CD8-positive, alpha-beta memory T cell (primary cell): ENCODE data around the gene MTERF2. TPM values are rescaled to one million over a fixed set of nuclear protein-coding genes. Genes with fewer than 3 reads are reported as not detected.
A peak's percentile ranks its signal among the peaks of the same experiment; 100 is the strongest.
"Not testable (repeated sequence)": the region's sequence is repeated elsewhere in the genome, so short reads cannot be mapped to it uniquely, and the experiment has no call there.

Experiments used
- CTCF ChIA-PET: fragments of 350-600 bp; sonication (Branson Sonifier 250); formaldehyde crosslinking; loops from one replicate; lab custom pipeline; 2021; ENCODE audit warnings: antibody characterized with exemption; lab: Charles Lee
- POLR2A ChIA-PET: fragments of 350-600 bp; sonication (Branson Sonifier 250); formaldehyde crosslinking; loops from one replicate; lab custom pipeline; 2021; ENCODE audit warnings: antibody characterized with exemption; lab: Charles Lee
- DNase-seq, 5 donors: peaks; one replicate each; pipeline versions ENCODE4 v3.0.0 to v3.0.0-alpha.2; 2020 to 2022; ENCODE audit warnings: mixed read lengths in 1 of 5
- H3K27ac ChIP-seq: one replicate; pipeline ENCODE4 v1.7.0; 2013; ENCODE audit warnings: low read depth, mild to moderate bottlenecking, low read length, moderate library complexity
- H3K27me3 ChIP-seq: 2 replicates; pipeline ENCODE4 v1.7.0; 2013; ENCODE audit warnings: low read length, mild to moderate bottlenecking; ENCODE audit not compliant: insufficient read depth, poor library complexity, severe bottlenecking
- H3K36me3 ChIP-seq: 2 replicates; pipeline ENCODE4 v1.7.0; 2013; ENCODE audit warnings: mild to moderate bottlenecking, low read length, moderate library complexity; ENCODE audit not compliant: insufficient read depth
- H3K4me1 ChIP-seq: 2 replicates; pipeline ENCODE4 v1.7.0; 2013; ENCODE audit warnings: mild to moderate bottlenecking, low read length, moderate library complexity; ENCODE audit not compliant: insufficient read depth
- H3K4me3 ChIP-seq: 2 replicates; pipeline ENCODE4 v1.7.0; 2013; ENCODE audit warnings: mild to moderate bottlenecking, low read length
- H3K9me3 ChIP-seq: 2 replicates; pipeline ENCODE4 v1.7.0; 2013; ENCODE audit warnings: mild to moderate bottlenecking, low read length
- H3K27ac Mint-ChIP-seq, 8 donors: one replicate each; pipeline ENCODE4 v1.8.0; 2020 to 2021; ENCODE audit warnings: mixed read lengths in 8 of 8, mild to moderate bottlenecking in 6 of 8, inconsistent platforms in 3 of 8, moderate library complexity in 3 of 8
- H3K27me3 Mint-ChIP-seq, 2 donors: one replicate each; pipeline ENCODE4 v1.8.0; 2020 to 2021; ENCODE audit warnings: mixed read lengths in 2 of 2, mild to moderate bottlenecking in 1 of 2, moderate library complexity in 1 of 2
- H3K36me3 Mint-ChIP-seq, 3 donors: one replicate each; pipeline ENCODE4 v1.8.0; 2020 to 2021; ENCODE audit warnings: mixed read lengths in 3 of 3, inconsistent platforms in 1 of 3, mild to moderate bottlenecking in 1 of 3
- H3K4me1 Mint-ChIP-seq, 3 donors: one replicate each; pipeline ENCODE4 v1.8.0; 2020 to 2021; ENCODE audit warnings: mixed read lengths in 3 of 3, inconsistent platforms in 1 of 3, mild to moderate bottlenecking in 1 of 3
- H3K4me3 Mint-ChIP-seq, 7 donors: one replicate each; pipeline ENCODE4 v1.8.0; 2020 to 2021; ENCODE audit warnings: mixed read lengths in 7 of 7, mild to moderate bottlenecking in 6 of 7, moderate library complexity in 4 of 7, inconsistent platforms in 2 of 7
- H3K9me3 Mint-ChIP-seq, 5 donors: one replicate each; pipeline ENCODE4 v1.8.0; 2020 to 2022; ENCODE audit warnings: mixed read lengths in 5 of 5, mild to moderate bottlenecking in 3 of 5, moderate library complexity in 2 of 5, inconsistent platforms in 1 of 5
- polyA plus RNA-seq: library from polyadenylated mRNA; unstranded; fragments of 300-500 nt; fragmentation: Illumina TruSeq; gene quantifications from one replicate; pipeline ENCODE4 v1.2.3, GENCODE V29; 2021
- total RNA-seq, 2 experiments: library from RNA; stranded (reverse); gene quantifications; one replicate each; pipeline ENCODE4 v1.2.3, GENCODE V29; 2021

Gene MTERF2
- total and polyA plus RNA-seq, 3 experiments from 2014 or later = 4.6 to 6.4 (median 4.9) TPM

DNA sequence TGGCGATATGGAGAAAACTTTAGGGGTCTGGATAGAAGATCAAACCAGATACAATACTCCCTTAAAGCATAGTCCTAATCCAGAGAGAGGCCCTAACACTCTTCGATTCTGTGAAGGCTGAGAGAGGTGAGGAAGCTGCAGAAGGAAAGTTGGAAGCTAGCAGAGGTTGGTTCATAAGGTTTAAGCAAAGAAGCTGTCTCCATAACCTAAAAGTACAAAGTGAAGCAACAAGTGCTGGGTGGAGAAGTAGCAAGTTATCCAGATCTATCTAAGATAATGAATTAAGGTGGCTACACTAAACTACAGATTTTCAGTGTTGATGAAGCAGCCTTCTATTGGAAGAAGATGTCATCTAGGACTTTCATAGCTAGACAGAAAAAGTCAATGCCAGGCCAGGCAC lies 24.6 kb upstream of the MTERF2 start:
- Histone ChIP-seq H3K4me3 (no peak overlapping the region), H3K4me1 (no peaks in the 10 kb centered on the region), H3K9me3 (no peaks in the 10 kb centered on the region), H3K27me3 (no peaks in the 10 kb centered on the region), H3K27ac (no peak overlapping the region), H3K36me3 (no peaks in the 10 kb centered on the region)
- Mint-ChIP-seq H3K27me3 (no peaks in the 10 kb centered on the region), H3K4me1 (peaks cover 0 to 4% (median 2%) of the 10 kb centered on the region in 3 donors), H3K36me3 (peaks cover 2 to 19% (median 8%) of the 10 kb centered on the region in 3 donors), H3K4me3 (no peak overlapping the region), H3K27ac (no peak overlapping the region), H3K9me3 (no peaks in the 10 kb centered on the region)
- DNase-seq = no peak
- ChIA-PET POLR2A (no interaction called here), CTCF (interaction anchor here (0.9 kb wide), 1 partner anchor 41 kb away, joined by 3 read pairs; no protein-coding TSS in a partner anchor)

- no peaks in the 10 kb centered on the region for H3K27me3 Mint-ChIP-seq
- H3K9me3 Mint-ChIP-seq = no peaks in the 10 kb centered on the region
- no peaks in the 10 kb centered on the region for H3K9me3 ChIP-seq
- ChIA-PET CTCF (interaction anchor here (1.1 to 1.2 kb wide), 2 partner anchors 13 to 19 kb away, joined by 3 read pairs; no protein-coding TSS in a partner anchor), POLR2A (no interaction called here)
- H3K4me1 Mint-ChIP-seq = no peaks in the 10 kb centered on the region
- H3K27me3 ChIP-seq = no peaks in the 10 kb centered on the region
- no peak overlapping the region for H3K4me3 ChIP-seq
- H3K36me3 ChIP-seq = no peaks in the 10 kb centered on the region
- DNase-seq = no peak
- H3K36me3 Mint-ChIP-seq = peaks cover 0 to 19% (median 11%) of the 10 kb centered on the region in 3 donors
- H3K4me1 ChIP-seq = no peaks in the 10 kb centered on the region
- no peak overlapping the region for H3K27ac Mint-ChIP-seq
- no peak overlapping the region for H3K27ac ChIP-seq
- H3K4me3 Mint-ChIP-seq = no peak overlapping the region
Observed at GRCh38 chr12:107007411-107007810, 20.5 kb upstream of the MTERF2 start.

- not testable (repeated sequence) for H3K4me1 Mint-ChIP-seq
Observed at GRCh38 chr12:107002665-107003064, 15.7 kb upstream of the MTERF2 start.

GRCh38 chr12:106999446-106999845 lies 12.5 kb upstream of the MTERF2 start:
- Mint-ChIP-seq H3K9me3 (peaks cover 0 to 3% (median 0%) of the 10 kb centered on the region in 5 donors), H3K4me1 (no peaks in the 10 kb centered on the region), H3K36me3 (peaks cover 19 to 68% (median 26%) of the 10 kb centered on the region in 3 donors), H3K4me3 (no peak overlapping the region), H3K27ac (no peak overlapping the region), H3K27me3 (no peaks in the 10 kb centered on the region)
- Histone ChIP-seq H3K4me1 (no peaks in the 10 kb centered on the region), H3K9me3 (no peaks in the 10 kb centered on the region), H3K27ac (no peak overlapping the region), H3K27me3 (no peaks in the 10 kb centered on the region), H3K4me3 (no peak overlapping the region), H3K36me3 (peaks cover 10% of the 10 kb centered on the region)
- POLR2A ChIA-PET = interaction anchor here (0.7 kb wide), 1 partner anchor 293 kb away, joined by 3 read pairs; no protein-coding TSS in a partner anchor
- DNase-seq = no peak
- CTCF ChIA-PET = no interaction called here

More at GRCh38 chr12:107002665-107003064, 15.7 kb upstream of the MTERF2 start:
- H3K27me3 Mint-ChIP-seq, CTCF ChIA-PET, POLR2A ChIA-PET, H3K36me3 ChIP-seq, H3K4me3 Mint-ChIP-seq, H3K27ac ChIP-seq, H3K9me3 Mint-ChIP-seq, H3K27me3 ChIP-seq, H3K4me3 ChIP-seq, H3K9me3 ChIP-seq, DNase-seq, H3K4me1 ChIP-seq: not testable (repeated sequence)
- peaks cover 5 to 44% (median 16%) of the 10 kb centered on the region in 3 donors for H3K36me3 Mint-ChIP-seq
- H3K27ac Mint-ChIP-seq = peak overlapping the region in 1 of 8 donors; percentile 50

GRCh38 chr12:106997916-106998315 lies 11.0 kb upstream of the MTERF2 start:
- Mint-ChIP-seq H3K27me3 (no peaks in the 10 kb centered on the region), H3K4me3 (no peak overlapping the region), H3K4me1 (no peaks in the 10 kb centered on the region), H3K36me3 (peaks cover 19 to 69% (median 25%) of the 10 kb centered on the region in 3 donors), H3K9me3 (peaks cover 0 to 3% (median 0%) of the 10 kb centered on the region in 5 donors), H3K27ac (no peak overlapping the region)
- peaks cover 10% of the 10 kb centered on the region for H3K36me3 ChIP-seq
- no peaks in the 10 kb centered on the region for H3K27me3 ChIP-seq
- no peaks in the 10 kb centered on the region for H3K9me3 ChIP-seq
- H3K4me1 ChIP-seq = no peaks in the 10 kb centered on the region
- POLR2A ChIA-PET = interaction anchor here (1.0 kb wide), 1 partner anchor 96 kb away, joined by 3 read pairs; no protein-coding TSS in a partner anchor
- DNase-seq = no peak
- CTCF ChIA-PET = interaction anchor here (1.4 kb wide), 1 partner anchor 17 kb away, joined by 4 read pairs; no protein-coding TSS in a partner anchor
- H3K4me3 ChIP-seq = no peak overlapping the region
- no peak overlapping the region for H3K27ac ChIP-seq

- H3K4me3 Mint-ChIP-seq, H3K27me3 Mint-ChIP-seq, POLR2A ChIA-PET, H3K9me3 Mint-ChIP-seq, H3K4me1 Mint-ChIP-seq, H3K27me3 ChIP-seq, CTCF ChIA-PET, H3K9me3 ChIP-seq, H3K4me3 ChIP-seq, DNase-seq, H3K4me1 ChIP-seq, H3K27ac ChIP-seq: not testable (repeated sequence)
- H3K36me3 Mint-ChIP-seq = peaks cover 15 to 58% (median 21%) of the 10 kb centered on the region in 3 donors
- H3K27ac Mint-ChIP-seq = peak overlapping the region in 1 of 8 donors; percentile 45
- H3K36me3 ChIP-seq = peaks cover 10% of the 10 kb centered on the region
Observed at GRCh38 chr12:106996102-106996501, 9.2 kb upstream of the MTERF2 start.

DNA sequence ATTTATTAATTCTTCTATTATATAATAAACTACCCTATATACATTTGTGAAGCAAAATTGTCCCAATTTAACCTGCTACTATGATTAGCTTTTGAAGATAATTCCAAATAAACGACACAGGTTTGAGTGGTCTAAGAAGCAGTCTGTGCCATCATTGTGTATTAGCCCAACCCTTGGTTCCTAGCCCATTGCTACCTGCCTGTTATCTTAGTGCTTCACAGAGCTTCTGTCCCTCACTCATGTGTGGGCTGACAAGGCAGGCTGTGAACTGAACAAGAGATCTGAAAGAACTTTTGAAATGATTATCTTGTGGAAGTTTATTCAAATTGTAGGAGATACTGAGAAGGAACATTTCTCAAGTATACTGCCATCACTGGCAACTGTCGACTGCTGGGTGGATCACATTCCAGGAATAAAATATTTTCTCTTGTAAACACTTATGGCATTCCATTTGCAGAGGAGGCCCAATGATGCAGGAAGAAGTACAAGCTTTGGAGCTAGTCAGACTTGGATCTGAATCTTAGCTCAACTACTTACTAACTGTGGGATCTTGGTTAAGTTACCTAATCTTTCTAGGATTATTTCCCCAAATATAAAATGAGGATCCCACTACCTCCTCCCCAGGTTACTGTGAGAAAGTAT lies 7.8 kb upstream of the MTERF2 start:
- Mint-ChIP-seq H3K4me3 (no peak overlapping the region), H3K4me1 (no peaks in the 10 kb centered on the region), H3K36me3 (peaks cover 15 to 44% (median 16%) of the 10 kb centered on the region in 3 donors), H3K27ac (peak overlapping the region in 1 of 8 donors; percentile 10), H3K27me3 (no peaks in the 10 kb centered on the region), H3K9me3 (peaks cover 0 to 3% (median 0%) of the 10 kb centered on the region in 5 donors)
- Histone ChIP-seq H3K36me3 (peaks cover 10% of the 10 kb centered on the region), H3K4me3 (no peak overlapping the region), H3K4me1 (no peaks in the 10 kb centered on the region), H3K27me3 (no peaks in the 10 kb centered on the region), H3K27ac (no peak overlapping the region), H3K9me3 (no peaks in the 10 kb centered on the region)
- CTCF ChIA-PET = interaction anchor here (0.8 kb wide), 1 partner anchor 12 kb away, joined by 3 read pairs; no protein-coding TSS in a partner anchor
- POLR2A ChIA-PET = interaction anchor here (0.7 to 1.0 kb wide), 2 partner anchors 8 to 18 kb away, joined by 3 read pairs; no protein-coding TSS in a partner anchor
- no peak for DNase-seq

GRCh38 chr12:106987846-106988245 lies 900 bp upstream of the MTERF2 start:
- ChIA-PET POLR2A (interaction anchor here (1.3 kb wide), 1 partner anchor 106 kb away, joined by 4 read pairs; no protein-coding TSS in a partner anchor), CTCF (interaction anchor here (1.5 kb wide), 1 partner anchor 31 kb away, joined by 3 read pairs; no protein-coding TSS in a partner anchor)
- H3K36me3 ChIP-seq = no peaks in the 10 kb centered on the region
- Mint-ChIP-seq H3K36me3 (peaks cover 7 to 21% (median 11%) of the 10 kb centered on the region in 3 donors), H3K4me3 (peak overlapping the region; percentile 92 to 98 (median 96)), H3K27me3 (no peaks in the 10 kb centered on the region), H3K9me3 (no peaks in the 10 kb centered on the region), H3K27ac (peak overlapping the region in 3 of 8 donors; percentile 95 to 97 (median 95)), H3K4me1 (peaks cover 33 to 41% (median 41%) of the 10 kb centered on the region in 3 donors)
- no peak overlapping the region for H3K27ac ChIP-seq
- H3K9me3 ChIP-seq = no peaks in the 10 kb centered on the region
- H3K4me1 ChIP-seq = peaks cover 24% of the 10 kb centered on the region
- no peak for DNase-seq
- H3K4me3 ChIP-seq = no peak overlapping the region
- no peaks in the 10 kb centered on the region for H3K27me3 ChIP-seq
